Measurements from ENCODE around the gene GPC6. TPM values are rescaled to one million over a fixed set of nuclear protein-coding genes. Genes with fewer than 3 reads are reported as not detected.

Gene GPC6
- total and polyA plus RNA-seq, 9 of the 15 experiments (the other 6 are each of a cell fraction or from before 2014, with no cell fraction given), result under 0.01 to 0.20 (median 0.01) TPM; not detected in 4

GRCh38 chr13:93409816-93410215 lies 183.2 kb downstream of the GPC6 start:
- H3K4me2 ChIP-seq (ENCODE audit: insufficient read depth, low read length), result no peak overlapping the region
- no peaks in the 10 kb centered on the region for H3K27me3 ChIP-seq (ENCODE audit: control insufficient read depth in 2 of 2, insufficient read depth in 2 of 2, low read length in 2 of 2)
- BruUV-seq (replicated peaks), result no TSS peak
- no peaks in the 10 kb centered on the region for H3K4me1 ChIP-seq (replicated peaks in 1 of 2; ENCODE audit: control insufficient read depth in 2 of 2, insufficient read depth in 2 of 2, low read length in 2 of 2)
- H3K4me3 ChIP-seq, result no peak overlapping the region
- H4K20me1 ChIP-seq (replicated peaks; ENCODE audit: control insufficient read depth, insufficient read depth, low read length), result no peaks in the 10 kb centered on the region
- H3K79me2 ChIP-seq (ENCODE audit: control insufficient read depth, insufficient read depth, low read length), result no peaks in the 10 kb centered on the region
- DNase-seq (ENCODE audit: extremely low read depth in 1 of 4, low spot score in 3 of 4) (no peak), FAIRE-seq (no peak), ATAC-seq (no peak)
- in situ Hi-C loops (cut with MboI) (loop anchor here (25.0 kb wide), 1 partner anchor 673 kb away; no protein-coding TSS in a partner anchor), intact Hi-C loops (cut with micrococcal nuclease) (no loop called here)
- no peaks in the 10 kb centered on the region for H3K36me3 ChIP-seq (ENCODE audit: control insufficient read depth, insufficient read depth, low read length)
- CTCF ChIA-PET (ENCODE audit: low intra/inter-chr PET ratio), result no interaction called here
- POLR2A ChIA-PET, result no interaction called here
- H3K9me3 ChIP-seq (replicated peaks; ENCODE audit: control insufficient read depth, insufficient read depth, low read depth, low read length), result no peaks in the 10 kb centered on the region
- TF ChIP-seq, protein P1, sequence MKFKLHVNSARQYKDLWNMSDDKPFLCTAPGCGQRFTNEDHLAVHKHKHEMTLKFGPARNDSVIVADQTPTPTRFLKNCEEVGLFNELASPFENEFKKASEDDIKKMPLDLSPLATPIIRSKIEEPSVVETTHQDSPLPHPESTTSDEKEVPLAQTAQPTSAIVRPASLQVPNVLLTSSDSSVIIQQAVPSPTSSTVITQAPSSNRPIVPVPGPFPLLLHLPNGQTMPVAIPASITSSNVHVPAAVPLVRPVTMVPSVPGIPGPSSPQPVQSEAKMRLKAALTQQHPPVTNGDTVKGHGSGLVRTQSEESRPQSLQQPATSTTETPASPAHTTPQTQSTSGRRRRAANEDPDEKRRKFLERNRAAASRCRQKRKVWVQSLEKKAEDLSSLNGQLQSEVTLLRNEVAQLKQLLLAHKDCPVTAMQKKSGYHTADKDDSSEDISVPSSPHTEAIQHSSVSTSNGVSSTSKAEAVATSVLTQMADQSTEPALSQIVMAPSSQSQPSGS (CRISPR knock-in tag; IDR thresholded peaks at IDR 0.05), result no peak
- no peak for TF ChIP-seq SAFB2 (IDR thresholded peaks at IDR 0.05; ENCODE audit: borderline replicate concordance, low read depth, low read length, severe bottlenecking)
- H3K9me1 ChIP-seq (ENCODE audit: control insufficient read depth, insufficient read depth, low read length), result no peaks in the 10 kb centered on the region
- no peak overlapping the region for H3K9ac ChIP-seq (ENCODE audit: insufficient read depth in 1 of 2, low read depth in 2 of 2, low read length in 2 of 2)
- H2AFZ ChIP-seq (ENCODE audit: low read depth, low read length), result no peak overlapping the region
- H3K27ac ChIP-seq (ENCODE audit: extremely low read depth, low read depth, low read length), result no peak overlapping the region

DNA sequence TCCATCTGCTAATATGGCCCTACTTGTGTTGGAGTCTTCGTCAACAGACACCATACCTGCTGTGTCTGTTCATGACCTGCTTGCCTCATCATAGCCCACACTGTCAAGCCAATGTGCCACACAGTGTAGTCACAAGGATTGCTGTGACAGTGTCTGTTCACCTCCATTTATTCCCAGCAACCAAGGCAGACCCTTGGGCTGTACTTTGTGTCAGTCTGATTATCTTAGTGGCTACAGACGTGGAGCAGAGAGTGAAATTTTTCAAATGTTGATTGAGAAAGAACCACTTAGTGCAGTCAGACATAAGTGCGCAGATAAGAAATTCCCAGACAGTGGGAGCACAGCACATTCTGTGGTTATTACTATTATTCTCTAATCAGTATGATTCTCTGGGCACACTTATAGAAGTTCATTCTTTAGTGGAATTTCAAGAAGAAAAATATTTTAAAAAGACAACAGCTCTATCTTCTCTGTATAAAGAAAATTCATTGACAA lies 184.6 kb downstream of the GPC6 start:
- CTCF ChIA-PET (ENCODE audit: low intra/inter-chr PET ratio), result no interaction called here
- H4K20me1 ChIP-seq (replicated peaks; ENCODE audit: control insufficient read depth, insufficient read depth, low read length), result no peaks in the 10 kb centered on the region
- no peak for TF ChIP-seq HMG20A (CRISPR knock-in tag; conservative IDR thresholded peaks at IDR 0.05)
- no peak for TF ChIP-seq JUNB (CRISPR knock-in tag; conservative IDR thresholded peaks at IDR 0.05)
- no peak for TF ChIP-seq KHSRP (IDR thresholded peaks at IDR 0.05)
- WGBS (ENCODE audit: insufficient coverage, low coverage, missing lambda C conversion rate), result 0% methylated on average over 3 of the region's 3 CpGs
- H3K36me3 ChIP-seq (ENCODE audit: control insufficient read depth, insufficient read depth, low read length), result no peaks in the 10 kb centered on the region
- POLR2A ChIA-PET, result no interaction called here
- no peaks in the 10 kb centered on the region for H3K9me3 ChIP-seq (replicated peaks; ENCODE audit: control insufficient read depth, insufficient read depth, low read depth, low read length)
- no peaks in the 10 kb centered on the region for H3K9me1 ChIP-seq (ENCODE audit: control insufficient read depth, insufficient read depth, low read length)
- no TSS peak for BruUV-seq (replicated peaks)
- H3K79me2 ChIP-seq (ENCODE audit: control insufficient read depth, insufficient read depth, low read length), result no peaks in the 10 kb centered on the region
- DNase-seq (ENCODE audit: extremely low read depth in 1 of 4, low spot score in 3 of 4) (no peak), FAIRE-seq (no peak), ATAC-seq (no peak)
- no peaks in the 10 kb centered on the region for H3K4me1 ChIP-seq (replicated peaks in 1 of 2; ENCODE audit: control insufficient read depth in 2 of 2, insufficient read depth in 2 of 2, low read length in 2 of 2)
- H3K9ac ChIP-seq (ENCODE audit: insufficient read depth in 1 of 2, low read depth in 2 of 2, low read length in 2 of 2), result no peak overlapping the region
- in situ Hi-C loops (cut with MboI), result loop anchor here (25.0 kb wide), 1 partner anchor 674 kb away; no protein-coding TSS in a partner anchor
- no peaks in the 10 kb centered on the region for H3K27me3 ChIP-seq (ENCODE audit: control insufficient read depth in 2 of 2, insufficient read depth in 2 of 2, low read length in 2 of 2)
- no peak overlapping the region for H3K4me2 ChIP-seq (ENCODE audit: insufficient read depth, low read length)
- no peak overlapping the region for H3K4me3 ChIP-seq
- H2AFZ ChIP-seq (ENCODE audit: low read depth, low read length), result no peak overlapping the region
- intact Hi-C loops (cut with micrococcal nuclease), result no loop called here
- H3K27ac ChIP-seq (ENCODE audit: extremely low read depth, low read depth, low read length), result no peak overlapping the region
